ENCODE data around the gene FLNB. TPM values are rescaled to one million over a fixed set of nuclear protein-coding genes. Genes with fewer than 3 reads are reported as not detected.

Gene FLNB
- total and polyA plus RNA-seq, 2 of the 13 experiments (the other 11 are each of a cell fraction or from before 2014, with no cell fraction given) = 106 to 130 TPM

- TF ChIP-seq ZSCAN5A (CRISPR knock-in tag; IDR thresholded peaks at IDR 0.05; ENCODE audit: borderline replicate concordance) (no peak), ZNF720 (CRISPR knock-in tag; IDR thresholded peaks at IDR 0.05) (no peak), KLF16 (CRISPR knock-in tag; IDR thresholded peaks at IDR 0.05) (0 out of 4 replicates have a peak, but pooled peaks of 1 of the 2 experiments have one; percentile 52), NR2F1 (CRISPR knock-in tag; IDR thresholded peaks at IDR 0.05) (no peak), RAD21 (CRISPR knock-in tag; IDR thresholded peaks at IDR 0.05) (peak; percentile 86), ZNF691 (CRISPR knock-in tag; IDR thresholded peaks at IDR 0.05; ENCODE audit: borderline replicate concordance, low read depth) (no peak), CEBPG (CRISPR knock-in tag; IDR thresholded peaks at IDR 0.05) (no peak), ZNF543 (CRISPR knock-in tag; IDR thresholded peaks at IDR 0.05) (no peak), JDP2 (CRISPR knock-in tag; IDR thresholded peaks at IDR 0.05; ENCODE audit: borderline replicate concordance) (no peak), ZNF607 (CRISPR knock-in tag; IDR thresholded peaks at IDR 0.05; ENCODE audit: borderline replicate concordance) (no peak; the same call in 1 of the 2 replicates), ZNF589 (CRISPR knock-in tag; conservative IDR thresholded peaks at IDR 0.05) (no peak), ZZZ3 (CRISPR knock-in tag; IDR thresholded peaks at IDR 0.05; ENCODE audit: borderline replicate concordance) (no peak), PRMT3 (CRISPR knock-in tag; IDR thresholded peaks at IDR 0.05; ENCODE audit: borderline replicate concordance, low read depth) (no peak), ZBTB49 (CRISPR knock-in tag; IDR thresholded peaks at IDR 0.05; ENCODE audit: borderline replicate concordance) (no peak)
- TF ChIP-seq, protein P1, sequence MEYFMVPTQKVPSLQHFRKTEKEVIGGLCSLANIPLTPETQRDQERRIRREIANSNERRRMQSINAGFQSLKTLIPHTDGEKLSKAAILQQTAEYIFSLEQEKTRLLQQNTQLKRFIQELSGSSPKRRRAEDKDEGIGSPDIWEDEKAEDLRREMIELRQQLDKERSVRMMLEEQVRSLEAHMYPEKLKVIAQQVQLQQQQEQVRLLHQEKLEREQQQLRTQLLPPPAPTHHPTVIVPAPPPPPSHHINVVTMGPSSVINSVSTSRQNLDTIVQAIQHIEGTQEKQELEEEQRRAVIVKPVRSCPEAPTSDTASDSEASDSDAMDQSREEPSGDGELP (IDR thresholded peaks at IDR 0.05; ENCODE audit: borderline replicate concordance, low read depth) = no peak
- TF ChIP-seq, protein P2, sequence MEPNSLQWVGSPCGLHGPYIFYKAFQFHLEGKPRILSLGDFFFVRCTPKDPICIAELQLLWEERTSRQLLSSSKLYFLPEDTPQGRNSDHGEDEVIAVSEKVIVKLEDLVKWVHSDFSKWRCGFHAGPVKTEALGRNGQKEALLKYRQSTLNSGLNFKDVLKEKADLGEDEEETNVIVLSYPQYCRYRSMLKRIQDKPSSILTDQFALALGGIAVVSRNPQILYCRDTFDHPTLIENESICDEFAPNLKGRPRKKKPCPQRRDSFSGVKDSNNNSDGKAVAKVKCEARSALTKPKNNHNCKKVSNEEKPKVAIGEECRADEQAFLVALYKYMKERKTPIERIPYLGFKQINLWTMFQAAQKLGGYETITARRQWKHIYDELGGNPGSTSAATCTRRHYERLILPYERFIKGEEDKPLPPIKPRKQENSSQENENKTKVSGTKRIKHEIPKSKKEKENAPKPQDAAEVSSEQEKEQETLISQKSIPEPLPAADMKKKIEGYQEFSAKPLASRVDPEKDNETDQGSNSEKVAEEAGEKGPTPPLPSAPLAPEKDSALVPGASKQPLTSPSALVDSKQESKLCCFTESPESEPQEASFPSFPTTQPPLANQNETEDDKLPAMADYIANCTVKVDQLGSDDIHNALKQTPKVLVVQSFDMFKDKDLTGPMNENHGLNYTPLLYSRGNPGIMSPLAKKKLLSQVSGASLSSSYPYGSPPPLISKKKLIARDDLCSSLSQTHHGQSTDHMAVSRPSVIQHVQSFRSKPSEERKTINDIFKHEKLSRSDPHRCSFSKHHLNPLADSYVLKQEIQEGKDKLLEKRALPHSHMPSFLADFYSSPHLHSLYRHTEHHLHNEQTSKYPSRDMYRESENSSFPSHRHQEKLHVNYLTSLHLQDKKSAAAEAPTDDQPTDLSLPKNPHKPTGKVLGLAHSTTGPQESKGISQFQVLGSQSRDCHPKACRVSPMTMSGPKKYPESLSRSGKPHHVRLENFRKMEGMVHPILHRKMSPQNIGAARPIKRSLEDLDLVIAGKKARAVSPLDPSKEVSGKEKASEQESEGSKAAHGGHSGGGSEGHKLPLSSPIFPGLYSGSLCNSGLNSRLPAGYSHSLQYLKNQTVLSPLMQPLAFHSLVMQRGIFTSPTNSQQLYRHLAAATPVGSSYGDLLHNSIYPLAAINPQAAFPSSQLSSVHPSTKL (CRISPR knock-in tag; IDR thresholded peaks at IDR 0.05) = peak; percentile 33; the same call in 1 of the 2 replicates
These were observed 169.7 kb downstream of the FLNB start (continued) for GRCh38 chr3:58177747-58178527.
